Stimulated activated CD4-positive, alpha-beta T cell treated with anti-CD3 and anti-CD28 coated beads, Interleukin-4, amount 100 ng/mL, for 24 hours (primary cell): ENCODE results near the gene TMEM245.

Experiments used
- DNase-seq: peaks from one replicate; pipeline ENCODE4 v3.0.0-alpha.2; 2020

Gene TMEM245

GRCh38 chr9:109098960-109099308, 20.8 kb downstream of the TMEM245 start:
- no peak for DNase-seq

GRCh38 chr9:109098171-109098959, 21.4 kb downstream of the TMEM245 start:
- DNase-seq: no peak

GRCh38 chr9:109097146-109097545, 22.6 kb downstream of the TMEM245 start:
- DNase-seq: no peak

GRCh38 chr9:109095321-109095720, 24.4 kb downstream of the TMEM245 start:
- DNase-seq: no peak

- DNase-seq: no peak
Measured at GRCh38 chr9:109094268-109094667, 25.5 kb downstream of the TMEM245 start.

GRCh38 chr9:109092587-109092986, 27.2 kb downstream of the TMEM245 start:
- no peak for DNase-seq

GRCh38 chr9:109092051-109092580, 27.6 kb downstream of the TMEM245 start:
- DNase-seq: no peak

GRCh38 chr9:109088221-109088620, 31.5 kb downstream of the TMEM245 start:
- DNase-seq: no peak

GRCh38 chr9:109087795-109088194, 32.0 kb downstream of the TMEM245 start:
- DNase-seq: no peak

GRCh38 chr9:109086221-109086620, 33.5 kb downstream of the TMEM245 start:
- DNase-seq: no peak

GRCh38 chr9:109085510-109085909, 34.2 kb downstream of the TMEM245 start:
- no peak for DNase-seq

- no peak for DNase-seq
Measured at GRCh38 chr9:109083813-109084405, 35.8 kb downstream of the TMEM245 start.

- no peak for DNase-seq
Measured at GRCh38 chr9:109083141-109083540, 36.6 kb downstream of the TMEM245 start.

GRCh38 chr9:109082091-109082620, 37.6 kb downstream of the TMEM245 start:
- no peak for DNase-seq

- DNase-seq: no peak
Measured at GRCh38 chr9:109074236-109074889, 45.4 kb downstream of the TMEM245 start.

GRCh38 chr9:109072821-109073435, 46.8 kb downstream of the TMEM245 start:
- no peak for DNase-seq

- DNase-seq: no peak
Measured at GRCh38 chr9:109072133-109072692, 47.5 kb downstream of the TMEM245 start.

GRCh38 chr9:109068764-109069163, 51.0 kb downstream of the TMEM245 start:
- no peak for DNase-seq

GRCh38 chr9:109064963-109065702, 54.6 kb downstream of the TMEM245 start:
- DNase-seq: no peak

GRCh38 chr9:109063760-109064159, 56.0 kb downstream of the TMEM245 start:
- DNase-seq: no peak

GRCh38 chr9:109062543-109062942, 57.2 kb downstream of the TMEM245 start:
- DNase-seq: no peak

GRCh38 chr9:109060191-109060590, 59.6 kb downstream of the TMEM245 start:
- DNase-seq: no peak
